ENCODE data around the gene CDADC1. TPM values are rescaled to one million over a fixed set of nuclear protein-coding genes. Genes with fewer than 3 reads are reported as not detected.

The CDADC1 gene
- total and polyA plus RNA-seq, 2 of the 13 experiments (the other 11 are each of a cell fraction or from before 2014, with no cell fraction given) = 2.4 to 9.0 TPM

DNA sequence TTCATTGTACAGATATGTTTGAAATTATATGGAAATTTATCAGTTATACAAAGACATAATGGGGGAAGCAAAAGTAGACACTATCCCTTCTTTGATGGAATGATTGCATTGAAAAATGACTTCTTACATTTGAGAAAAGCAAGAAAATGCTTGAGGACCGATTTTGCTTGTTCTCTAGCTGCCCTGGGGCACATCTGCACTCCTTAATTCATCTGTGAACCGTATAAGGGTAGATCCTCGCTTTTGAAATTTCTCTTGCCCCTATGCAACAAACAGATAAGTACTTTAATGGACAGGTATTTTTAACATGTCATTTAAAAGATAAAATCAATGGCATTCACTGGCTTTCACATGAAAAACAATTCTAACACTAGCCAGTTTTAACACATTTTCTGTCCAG lies 41.1 kb upstream of the CDADC1 start:
- H2AFZ ChIP-seq (ENCODE audit: low read length) = no peak overlapping the region
- intact Hi-C loops (cut with micrococcal nuclease; ENCODE audit: unreplicated experiment) (no loop called here), in situ Hi-C loops (cut with HindIII; ENCODE audit: extremely low pct_ligation_motif_present, low pct_unique_long_range_greater_than_20kb) (no loop called here)
- no peaks in the 10 kb centered on the region for H3K27me3 ChIP-seq (ENCODE audit: control insufficient read depth in 1 of 2, insufficient read depth in 2 of 2, low read length in 2 of 2)
- ChIA-PET CTCF (ENCODE audit: low intra/inter-chr PET ratio, low total read pairs) (no interaction called here), POLR2A (no interaction called here)
- BruUV-seq (replicated peaks) = no TSS peak
- H3K9ac ChIP-seq (ENCODE audit: insufficient read depth, low read depth, low read length) = no peak overlapping the region
- ATAC-seq (no peak), FAIRE-seq (no peak), DNase-seq (ENCODE audit: low spot score) (no peak)
- 90% methylated on average over 3 of the region's 3 CpGs for whole genome bisulfite sequencing (ENCODE audit: low lambda C conversion rate)
- no peaks in the 10 kb centered on the region for H3K4me1 ChIP-seq (ENCODE audit: insufficient read depth, low read length)
- no peaks in the 10 kb centered on the region for H3K9me3 ChIP-seq (ENCODE audit: low read length)
- no peaks in the 10 kb centered on the region for H4K20me1 ChIP-seq (ENCODE audit: insufficient read depth, low read length)
- no peak for TF ChIP-seq ZNF496 (CRISPR knock-in tag; IDR thresholded peaks at IDR 0.05; ENCODE audit: insufficient replicate concordance)
- TF ChIP-seq MED8 (CRISPR knock-in tag; IDR thresholded peaks at IDR 0.05; ENCODE audit: insufficient replicate concordance) = no peak
- TF ChIP-seq ZBTB7B (CRISPR knock-in tag; IDR thresholded peaks at IDR 0.05) = no peak
- TF ChIP-seq CENPX (CRISPR knock-in tag; IDR thresholded peaks at IDR 0.05) = no peak
- no peak for TF ChIP-seq ZFP91 (CRISPR knock-in tag; IDR thresholded peaks at IDR 0.05; ENCODE audit: borderline replicate concordance)
- no peak for TF ChIP-seq ZNF337 (CRISPR knock-in tag; IDR thresholded peaks at IDR 0.05; ENCODE audit: borderline replicate concordance, low read depth)
- no peak for TF ChIP-seq SMYD3 (CRISPR knock-in tag; IDR thresholded peaks at IDR 0.05)
- no peak for TF ChIP-seq GABPA (IDR thresholded peaks at IDR 0.05; ENCODE audit: low read depth, low read length)
- TF ChIP-seq GABPA (CRISPR knock-in tag; IDR thresholded peaks at IDR 0.05; ENCODE audit: low read depth) = no peak
- no peak for TF ChIP-seq ZNF616 (CRISPR knock-in tag; IDR thresholded peaks at IDR 0.05; ENCODE audit: low read depth)
- no peak for TF ChIP-seq ZNF530 (CRISPR knock-in tag; IDR thresholded peaks at IDR 0.05; ENCODE audit: low read depth)
- TF ChIP-seq, protein P1, sequence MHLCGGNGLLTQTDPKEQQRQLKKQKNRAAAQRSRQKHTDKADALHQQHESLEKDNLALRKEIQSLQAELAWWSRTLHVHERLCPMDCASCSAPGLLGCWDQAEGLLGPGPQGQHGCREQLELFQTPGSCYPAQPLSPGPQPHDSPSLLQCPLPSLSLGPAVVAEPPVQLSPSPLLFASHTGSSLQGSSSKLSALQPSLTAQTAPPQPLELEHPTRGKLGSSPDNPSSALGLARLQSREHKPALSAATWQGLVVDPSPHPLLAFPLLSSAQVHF (CRISPR knock-in tag; IDR thresholded peaks at IDR 0.05) = no peak
- no peak for TF ChIP-seq ZNF674 (CRISPR knock-in tag; IDR thresholded peaks at IDR 0.05; ENCODE audit: low read depth)
- no peak for TF ChIP-seq ZNF879 (CRISPR knock-in tag; IDR thresholded peaks at IDR 0.05)
- no peak for TF ChIP-seq SMAD3 (CRISPR knock-in tag; IDR thresholded peaks at IDR 0.05)
- TF ChIP-seq TCF7L2 (IDR thresholded peaks at IDR 0.05; ENCODE audit: low read depth, low read length) = no peak
- no peak for TF ChIP-seq SMAD1 (CRISPR knock-in tag; IDR thresholded peaks at IDR 0.05; ENCODE audit: borderline replicate concordance, low read depth)
- TF ChIP-seq MYC (CRISPR knock-in tag; IDR thresholded peaks at IDR 0.05; ENCODE audit: borderline replicate concordance) = no peak
- TF ChIP-seq HDAC1 (CRISPR knock-in tag; IDR thresholded peaks at IDR 0.05) = no peak
- TF ChIP-seq THAP11 (CRISPR knock-in tag; IDR thresholded peaks at IDR 0.05) = no peak
- no peak for TF ChIP-seq ZBTB4 (CRISPR knock-in tag; IDR thresholded peaks at IDR 0.05; ENCODE audit: borderline replicate concordance)
- H3K79me2 ChIP-seq (ENCODE audit: insufficient read depth, low read length) = no peaks in the 10 kb centered on the region
- H3K27ac ChIP-seq (ENCODE audit: extremely low read length, insufficient read depth, low read length) = no peak overlapping the region
- H3K36me3 ChIP-seq (replicated peaks in 1 of 2; ENCODE audit: control insufficient read depth in 1 of 2, insufficient read depth in 2 of 2, low read length in 2 of 2) = peaks cover 11 to 55% of the 10 kb centered on the region in 2 experiments
- no peak overlapping the region for H3K4me3 ChIP-seq (replicated peaks in 1 of 3; ENCODE audit: insufficient read depth in 1 of 3, low read depth in 2 of 3, low read length in 3 of 3)
- no peak overlapping the region for H3K4me2 ChIP-seq (ENCODE audit: low read depth, low read length)

Measured in HepG2 (cell line).